IMR-90 (cell line): ENCODE measurements around the gene DIABLO.

Experiments
- CTCF ChIP-seq: conservative IDR thresholded peaks from 2 replicates; pipeline ENCODE4 v1.5.1; 2012; ENCODE audit warnings: mild to moderate bottlenecking, low read depth, low read length, improper control_type of control experiment
- MXI1 ChIP-seq: IDR thresholded peaks from 2 replicates; pipeline ENCODE4 v1.6.1; 2012; ENCODE audit warnings: low read depth, mild to moderate bottlenecking, low read length, moderate library complexity, borderline replicate concordance
- POLR2A ChIP-seq: IDR thresholded peaks from 2 replicates; pipeline ENCODE4 v1.6.1; 2012; ENCODE audit warnings: mild to moderate bottlenecking, low read depth, low read length
- RAD21 ChIP-seq: IDR thresholded peaks from 2 replicates; pipeline ENCODE4 v1.6.1; 2012; ENCODE audit warnings: low read length, improper control_type of control experiment
- SMC3 ChIP-seq: fragments of 150-350 bp; IDR thresholded peaks from 2 replicates; pipeline ENCODE4 v1.6.1; 2016; ENCODE audit warnings: low read depth, mild to moderate bottlenecking, antibody characterized with exemption, low read length, moderate library complexity

GRCh38 chr12:122195405-122195804, 30.4 kb downstream of the DIABLO start:
- TF ChIP-seq SMC3: no peak
- TF ChIP-seq CTCF: no peak
- no peak for TF ChIP-seq POLR2A
- no peak for TF ChIP-seq MXI1
- TF ChIP-seq RAD21: no peak
